Neural progenitor cell (in vitro differentiated cells): ENCODE results near the gene CLRN3. TPM values are rescaled to one million over a fixed set of nuclear protein-coding genes. Genes with fewer than 3 reads are reported as not detected.

Experiments used
- DNase-seq: peaks from one replicate; pipeline ENCODE4 v3.0.0-alpha.2; 2016; ENCODE audit warnings: low spot score
- H2AFZ ChIP-seq: fragments of 200-600 bp; sonication (generic); replicated peaks from 2 replicates; pipeline ENCODE4 v1.6.1; 2016; ENCODE audit warnings: antibody characterized with exemption
- H3F3A ChIP-seq: fragments of 200-600 bp; sonication (generic); 2 replicates; pipeline ENCODE4 v1.6.1; 2016; ENCODE audit warnings: antibody characterized with exemption, low read depth
- H3K27ac ChIP-seq: fragments of 200-600 bp; sonication (generic); 2 replicates; pipeline ENCODE4 v1.5.1; 2016; ENCODE audit warnings: mild to moderate bottlenecking
- H3K27me3 ChIP-seq: fragments of 200-600 bp; sonication (generic); 2 replicates; pipeline ENCODE4 v1.6.1; 2016; ENCODE audit warnings: mild to moderate bottlenecking, moderate library complexity
- H3K36me3 ChIP-seq: fragments of 200-600 bp; sonication (generic); 2 replicates; pipeline ENCODE4 v1.5.1; 2016
- H3K4me1 ChIP-seq: fragments of 200-600 bp; sonication (generic); 2 replicates; pipeline ENCODE4 v1.6.1; 2016; ENCODE audit warnings: mixed run types
- H3K4me2 ChIP-seq: fragments of 200-600 bp; sonication (generic); 2 replicates; pipeline ENCODE4 v1.6.1; 2016
- H3K4me3 ChIP-seq: fragments of 200-600 bp; sonication (generic); 2 replicates; pipeline ENCODE4 v1.5.1; 2016
- H3K79me2 ChIP-seq: fragments of 200-600 bp; sonication (generic); 2 replicates; pipeline ENCODE4 v1.6.1; 2016; ENCODE audit warnings: low read depth
- H3K9ac ChIP-seq: fragments of 200-600 bp; sonication (generic); 2 replicates; pipeline ENCODE4 v1.6.1; 2016
- H3K9me3 ChIP-seq: fragments of 200-600 bp; sonication (generic); 2 replicates; pipeline ENCODE4 v1.5.1; 2016; ENCODE audit warnings: low read depth
- H4K20me1 ChIP-seq: fragments of 200-600 bp; sonication (generic); 2 replicates; pipeline ENCODE4 v1.6.1; 2016; ENCODE audit warnings: low read depth
- H3K27ac Mint-ChIP-seq: 3 replicates; pipeline ENCODE4 v1.8.0; 2021; ENCODE audit warnings: mixed read lengths
- H3K27me3 Mint-ChIP-seq: 2 replicates; pipeline ENCODE4 v1.8.0; 2022; ENCODE audit warnings: low read depth, mild to moderate bottlenecking, inconsistent platforms, moderate library complexity, mixed read lengths; ENCODE audit not compliant: insufficient read depth
- H3K36me3 Mint-ChIP-seq: 3 replicates; pipeline ENCODE4 v1.8.0; 2021; ENCODE audit warnings: mixed read lengths
- H3K4me1 Mint-ChIP-seq: 3 replicates; pipeline ENCODE4 v1.8.0; 2021; ENCODE audit warnings: mixed read lengths
- H3K4me3 Mint-ChIP-seq: 3 replicates; pipeline ENCODE4 v1.8.0; 2021; ENCODE audit warnings: mild to moderate bottlenecking, moderate library complexity, mixed read lengths
- H3K9me3 Mint-ChIP-seq: 3 replicates; pipeline ENCODE4 v1.8.0; 2020; ENCODE audit warnings: mixed read lengths
- CTCF ChIP-seq: fragments of 200-600 bp; sonication (generic); IDR thresholded peaks from 2 replicates; pipeline ENCODE4 v1.5.1; 2017; ENCODE audit warnings: antibody characterized with exemption, mild to moderate bottlenecking
- EZH2 ChIP-seq: fragments of 200-600 bp; sonication (generic); IDR thresholded peaks from 2 replicates; pipeline ENCODE4 v1.6.1; 2017; ENCODE audit warnings: antibody characterized with exemption, mild to moderate bottlenecking, moderate library complexity
- EZH2phosphoT487 ChIP-seq: fragments of 200-600 bp; sonication (generic); IDR thresholded peaks from 2 replicates; pipeline ENCODE4 v1.6.1; 2017; ENCODE audit warnings: antibody characterized with exemption
- total RNA-seq: library from RNA; depleted of rRNA; stranded (reverse); fragments of >200 nt; gene quantifications from 2 replicates; pipeline ENCODE4 v1.2.3, GENCODE V29; 2015; ENCODE audit warnings: low replicate concordance

The CLRN3 gene
- total RNA-seq, 1 donor from 2014 or later: not detected

DNA sequence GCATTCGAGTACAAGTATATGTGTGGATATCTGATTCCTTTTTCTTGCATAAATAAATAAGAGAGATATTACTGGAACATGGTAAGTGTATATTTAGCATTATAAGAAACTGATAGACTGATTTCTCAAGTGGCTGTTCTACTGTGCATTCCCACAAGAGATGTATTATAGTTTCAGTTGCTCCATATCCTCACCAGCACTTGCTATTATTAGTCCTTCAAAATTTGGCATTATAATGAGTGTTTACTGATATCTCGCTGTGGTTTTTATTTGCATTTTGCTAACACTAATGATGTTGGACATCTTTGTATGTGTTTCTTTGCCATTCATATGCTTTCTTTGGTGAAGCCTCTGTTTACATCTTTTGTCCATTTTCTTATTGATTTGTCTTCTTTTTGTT lies 4.4 kb upstream of the CLRN3 start:
- Histone ChIP-seq H3K9ac (no peak overlapping the region), H4K20me1 (no peaks in the 10 kb centered on the region), H3K36me3 (no peaks in the 10 kb centered on the region), H3K27me3 (no peaks in the 10 kb centered on the region), H2AFZ (no peak overlapping the region), H3F3A (no peaks in the 10 kb centered on the region), H3K79me2 (no peaks in the 10 kb centered on the region), H3K27ac (no peak overlapping the region), H3K4me1 (no peaks in the 10 kb centered on the region), H3K4me2 (no peak overlapping the region), H3K4me3 (no peak overlapping the region), H3K9me3 (no peaks in the 10 kb centered on the region)
- H3K4me1 Mint-ChIP-seq: no peaks in the 10 kb centered on the region
- H3K9me3 Mint-ChIP-seq: peaks cover 5% of the 10 kb centered on the region
- H3K27ac Mint-ChIP-seq: no peak overlapping the region
- no peak overlapping the region for H3K4me3 Mint-ChIP-seq
- peaks cover 2% of the 10 kb centered on the region for H3K27me3 Mint-ChIP-seq
- H3K36me3 Mint-ChIP-seq: no peaks in the 10 kb centered on the region
- DNase-seq: no peak
- no peak for TF ChIP-seq CTCF
- no peak for TF ChIP-seq EZH2phosphoT487
- no peak for TF ChIP-seq EZH2

DNA sequence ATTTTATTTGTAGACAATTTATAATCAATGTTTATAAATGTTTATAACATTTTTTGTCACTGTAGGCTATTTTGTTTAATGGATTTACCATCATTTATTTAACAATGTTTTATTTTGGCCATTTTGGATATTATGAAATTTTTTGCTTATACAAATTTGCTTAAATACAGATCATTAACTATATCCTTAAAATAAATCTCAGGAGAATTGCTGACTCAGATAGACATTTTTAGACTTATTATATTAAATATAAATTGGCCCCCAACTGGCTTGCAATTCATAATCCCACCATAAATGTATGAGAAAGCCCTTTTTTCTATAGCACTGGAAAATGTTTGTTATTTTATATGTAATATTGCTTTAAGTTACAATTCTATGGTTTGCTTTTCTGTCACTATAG lies 3.8 kb upstream of the CLRN3 start:
- H3K4me3 ChIP-seq: no peak overlapping the region
- H2AFZ ChIP-seq: no peak overlapping the region
- no peaks in the 10 kb centered on the region for H3K79me2 ChIP-seq
- Mint-ChIP-seq H3K4me3 (no peak overlapping the region), H3K4me1 (no peaks in the 10 kb centered on the region), H3K36me3 (no peaks in the 10 kb centered on the region), H3K9me3 (peaks cover 5% of the 10 kb centered on the region), H3K27ac (no peak overlapping the region), H3K27me3 (peaks cover 2% of the 10 kb centered on the region)
- no peak overlapping the region for H3K27ac ChIP-seq
- no peaks in the 10 kb centered on the region for H3K9me3 ChIP-seq
- no peaks in the 10 kb centered on the region for H4K20me1 ChIP-seq
- no peaks in the 10 kb centered on the region for H3K36me3 ChIP-seq
- H3K9ac ChIP-seq: no peak overlapping the region
- no peaks in the 10 kb centered on the region for H3K27me3 ChIP-seq
- H3K4me1 ChIP-seq: no peaks in the 10 kb centered on the region
- no peak for DNase-seq
- no peak overlapping the region for H3K4me2 ChIP-seq
- TF ChIP-seq EZH2: no peak
- TF ChIP-seq CTCF: no peak
- no peak for TF ChIP-seq EZH2phosphoT487
- H3F3A ChIP-seq: no peaks in the 10 kb centered on the region

DNA sequence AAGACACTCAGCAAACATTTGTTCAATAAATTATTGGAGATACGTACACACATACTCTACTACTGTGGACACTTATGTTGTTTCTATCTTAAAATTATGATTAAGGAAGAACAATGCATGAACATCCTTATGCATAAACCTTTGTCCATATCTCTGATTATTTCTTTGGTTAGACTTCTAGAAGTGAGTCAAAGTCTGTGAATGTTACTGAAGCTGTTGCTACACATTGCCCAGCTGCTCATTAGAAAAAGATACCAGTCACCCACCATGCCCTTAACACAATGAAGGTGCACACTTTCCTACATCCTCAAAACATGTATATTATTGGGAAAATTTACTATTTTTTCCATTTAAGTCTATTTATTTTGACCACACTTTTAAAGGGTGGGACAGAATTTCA lies 1.4 kb upstream of the CLRN3 start:
- Mint-ChIP-seq H3K27ac (no peak overlapping the region), H3K27me3 (peaks cover 4% of the 10 kb centered on the region), H3K4me3 (no peak overlapping the region), H3K9me3 (peaks cover 5% of the 10 kb centered on the region), H3K36me3 (no peaks in the 10 kb centered on the region), H3K4me1 (no peaks in the 10 kb centered on the region)
- no peak for DNase-seq
- H3K9me3 ChIP-seq: no peaks in the 10 kb centered on the region
- no peaks in the 10 kb centered on the region for H3K4me1 ChIP-seq
- TF ChIP-seq EZH2phosphoT487: no peak
- TF ChIP-seq EZH2: no peak
- TF ChIP-seq CTCF: no peak
- H3K9ac ChIP-seq: no peak overlapping the region
- no peaks in the 10 kb centered on the region for H3K36me3 ChIP-seq
- H3K4me2 ChIP-seq: no peak overlapping the region
- no peaks in the 10 kb centered on the region for H3F3A ChIP-seq
- no peak overlapping the region for H2AFZ ChIP-seq
- H3K27ac ChIP-seq: no peak overlapping the region
- H3K4me3 ChIP-seq: no peak overlapping the region
- no peaks in the 10 kb centered on the region for H3K79me2 ChIP-seq
- H4K20me1 ChIP-seq: no peaks in the 10 kb centered on the region
- no peaks in the 10 kb centered on the region for H3K27me3 ChIP-seq
